Esophagus (tissue), 2 donors: ENCODE measurements around the gene KCNMA1. TPM values are rescaled to one million over a fixed set of nuclear protein-coding genes. Genes with fewer than 3 reads are reported as not detected.

Source experiments
- H3K27ac ChIP-seq, 2 donors: one replicate each; pipeline ENCODE4 v1.5.1; 2013; ENCODE audit warnings: low read depth in 2 of 2, mild to moderate bottlenecking in 2 of 2, inconsistent platforms in 1 of 2, low read length in 1 of 2, moderate library complexity in 1 of 2
- H3K27me3 ChIP-seq, 2 donors: one replicate each; pipeline ENCODE4 v1.6.1; 2013; ENCODE audit warnings: low read length in 2 of 2, control low read depth in 1 of 2, mild to moderate bottlenecking in 1 of 2; ENCODE audit not compliant: insufficient read depth in 2 of 2, control insufficient read depth in 1 of 2
- H3K36me3 ChIP-seq, 2 donors: one replicate each; pipeline ENCODE4 v1.6.1; 2013; ENCODE audit warnings: low read length in 1 of 2; ENCODE audit not compliant: control insufficient read depth in 2 of 2, insufficient read depth in 2 of 2
- H3K4me1 ChIP-seq, 2 donors: one replicate each; pipeline ENCODE4 v1.6.1; 2013; ENCODE audit warnings: low read length in 1 of 2; ENCODE audit not compliant: control insufficient read depth in 2 of 2, insufficient read depth in 2 of 2
- H3K4me3 ChIP-seq, 2 donors: one replicate each; pipeline ENCODE4 v1.5.1; 2013; ENCODE audit warnings: low read length in 2 of 2, mild to moderate bottlenecking in 2 of 2, low read depth in 1 of 2, moderate library complexity in 1 of 2
- H3K9me3 ChIP-seq, 2 donors: one replicate each; pipeline ENCODE4 v1.6.1; 2013; ENCODE audit warnings: mild to moderate bottlenecking in 2 of 2, low read depth in 1 of 2, low read length in 1 of 2, moderate library complexity in 1 of 2; ENCODE audit not compliant: control insufficient read depth in 2 of 2, insufficient read depth in 1 of 2
- WGBS, 2 donors: extraction: QIAGEN DNeasy Blood & Tissue Kit; methylation state at CpG; one replicate each; pipeline ENCODE4 v1.1.7; 2013; 5-methylcytosine and 5-hydroxymethylcytosine counted together
- polyA plus RNA-seq, 2 donors: library from polyadenylated mRNA; stranded (reverse); fragments of 200-250 nt; gene quantifications; one replicate each; pipeline ENCODE4 v1.2.3, GENCODE V29; 2013
- donor health status: healthy with polysubstance abuse.
- donor health status: Bipolar disorder and iron deficiency.

KCNMA1 gene
- polyA plus RNA-seq, 2 donors, result 8.4 to 11.2 TPM

GRCh38 chr10:76874896-76875295, 762.7 kb downstream of the KCNMA1 start:
- Histone ChIP-seq H3K27ac (no peak overlapping the region), H3K4me1 (peaks cover 0 to 2% of the 10 kb centered on the region in 2 donors), H3K27me3 (no peaks in the 10 kb centered on the region), H3K36me3 (no peaks in the 10 kb centered on the region), H3K9me3 (no peaks in the 10 kb centered on the region), H3K4me3 (no peak overlapping the region)
- 39 to 64% methylated on average over 3 of the region's 3 CpGs for whole genome bisulfite sequencing, 2 donors

- Histone ChIP-seq H3K4me3 (no peak overlapping the region), H3K9me3 (no peaks in the 10 kb centered on the region), H3K27ac (no peak overlapping the region), H3K36me3 (no peaks in the 10 kb centered on the region), H3K27me3 (no peaks in the 10 kb centered on the region), H3K4me1 (peaks cover 0 to 2% of the 10 kb centered on the region in 2 donors)
- WGBS, 2 donors, result 26 to 70% methylated on average over 1 of the region's 1 CpG
Measured at GRCh38 chr10:76874176-76874575, 763.4 kb downstream of the KCNMA1 start.

GRCh38 chr10:76871697-76872295, 765.8 kb downstream of the KCNMA1 start:
- WGBS, 2 donors, result 87 to 90% methylated on average over 2 of the region's 2 CpGs

GRCh38 chr10:76869931-76870330, 767.7 kb downstream of the KCNMA1 start:
- WGBS, 2 donors, result 66 to 72% methylated on average over 10 of the region's 10 CpGs
- H3K9me3 ChIP-seq, result no peaks in the 10 kb centered on the region
- no peaks in the 10 kb centered on the region for H3K27me3 ChIP-seq
- no peaks in the 10 kb centered on the region for H3K36me3 ChIP-seq
- H3K4me3 ChIP-seq, result no peak overlapping the region
- peaks cover 0 to 2% of the 10 kb centered on the region in 2 donors for H3K4me1 ChIP-seq
- no peak overlapping the region for H3K27ac ChIP-seq

More at GRCh38 chr10:76871697-76872295, 765.8 kb downstream of the KCNMA1 start:
- Histone ChIP-seq H3K27ac (no peak overlapping the region), H3K9me3 (no peaks in the 10 kb centered on the region), H3K4me3 (no peak overlapping the region), H3K36me3 (no peaks in the 10 kb centered on the region), H3K27me3 (no peaks in the 10 kb centered on the region), H3K4me1 (peaks cover 0 to 2% of the 10 kb centered on the region in 2 donors)

GRCh38 chr10:76868098-76868977, 769.3 kb downstream of the KCNMA1 start:
- Histone ChIP-seq H3K36me3 (no peaks in the 10 kb centered on the region), H3K27me3 (no peaks in the 10 kb centered on the region), H3K4me3 (no peak overlapping the region), H3K4me1 (no peaks in the 10 kb centered on the region), H3K9me3 (no peaks in the 10 kb centered on the region), H3K27ac (no peak overlapping the region)
- 62 to 66% methylated on average over 4 of the region's 4 CpGs for WGBS, 2 donors

GRCh38 chr10:76866841-76867586, 770.6 kb downstream of the KCNMA1 start:
- Histone ChIP-seq H3K4me3 (no peak overlapping the region), H3K27me3 (no peaks in the 10 kb centered on the region), H3K9me3 (no peaks in the 10 kb centered on the region), H3K27ac (no peak overlapping the region), H3K4me1 (no peaks in the 10 kb centered on the region), H3K36me3 (no peaks in the 10 kb centered on the region)
- 82 to 90% methylated on average over 4 of the region's 4 CpGs for WGBS, 2 donors

- no peaks in the 10 kb centered on the region for H3K4me1 ChIP-seq
- no peaks in the 10 kb centered on the region for H3K36me3 ChIP-seq
- no peaks in the 10 kb centered on the region for H3K9me3 ChIP-seq
- H3K27me3 ChIP-seq, result no peaks in the 10 kb centered on the region
- 88 to 97% methylated on average over 1 of the region's 1 CpG for WGBS, 2 donors
- no peak overlapping the region for H3K27ac ChIP-seq
- H3K4me3 ChIP-seq, result no peak overlapping the region
Measured at GRCh38 chr10:76864922-76865321, 772.7 kb downstream of the KCNMA1 start.

- H3K4me3 ChIP-seq, result no peak overlapping the region
- H3K4me1 ChIP-seq, result no peaks in the 10 kb centered on the region
- H3K9me3 ChIP-seq, result no peaks in the 10 kb centered on the region
- no peak overlapping the region for H3K27ac ChIP-seq
- no peaks in the 10 kb centered on the region for H3K36me3 ChIP-seq
- 90 to 91% methylated on average over 1 of the region's 1 CpG for WGBS, 2 donors
- H3K27me3 ChIP-seq, result no peaks in the 10 kb centered on the region
Measured at GRCh38 chr10:76858721-76859120, 778.9 kb downstream of the KCNMA1 start.

GRCh38 chr10:76840802-76841201, 796.8 kb downstream of the KCNMA1 start:
- no peaks in the 10 kb centered on the region for H3K4me1 ChIP-seq
- H3K27ac ChIP-seq, result no peak overlapping the region
- no peaks in the 10 kb centered on the region for H3K9me3 ChIP-seq
- no peaks in the 10 kb centered on the region for H3K36me3 ChIP-seq
- WGBS, 2 donors, result 86 to 87% methylated on average over 8 of the region's 8 CpGs
- no peaks in the 10 kb centered on the region for H3K27me3 ChIP-seq
- H3K4me3 ChIP-seq, result no peak overlapping the region
